Stimulated activated CD8-positive, alpha-beta memory T cell treated with anti-CD3 and anti-CD28 coated beads, Interleukin-7, amount 100 ng/mL, for 24 hours (primary cell): ENCODE data around the gene SCAF1.

Experiments
- DNase-seq: peaks from one replicate; pipeline ENCODE4 v3.0.0-alpha.2; 2020; ENCODE audit warnings: low read depth

The SCAF1 gene, protein sequence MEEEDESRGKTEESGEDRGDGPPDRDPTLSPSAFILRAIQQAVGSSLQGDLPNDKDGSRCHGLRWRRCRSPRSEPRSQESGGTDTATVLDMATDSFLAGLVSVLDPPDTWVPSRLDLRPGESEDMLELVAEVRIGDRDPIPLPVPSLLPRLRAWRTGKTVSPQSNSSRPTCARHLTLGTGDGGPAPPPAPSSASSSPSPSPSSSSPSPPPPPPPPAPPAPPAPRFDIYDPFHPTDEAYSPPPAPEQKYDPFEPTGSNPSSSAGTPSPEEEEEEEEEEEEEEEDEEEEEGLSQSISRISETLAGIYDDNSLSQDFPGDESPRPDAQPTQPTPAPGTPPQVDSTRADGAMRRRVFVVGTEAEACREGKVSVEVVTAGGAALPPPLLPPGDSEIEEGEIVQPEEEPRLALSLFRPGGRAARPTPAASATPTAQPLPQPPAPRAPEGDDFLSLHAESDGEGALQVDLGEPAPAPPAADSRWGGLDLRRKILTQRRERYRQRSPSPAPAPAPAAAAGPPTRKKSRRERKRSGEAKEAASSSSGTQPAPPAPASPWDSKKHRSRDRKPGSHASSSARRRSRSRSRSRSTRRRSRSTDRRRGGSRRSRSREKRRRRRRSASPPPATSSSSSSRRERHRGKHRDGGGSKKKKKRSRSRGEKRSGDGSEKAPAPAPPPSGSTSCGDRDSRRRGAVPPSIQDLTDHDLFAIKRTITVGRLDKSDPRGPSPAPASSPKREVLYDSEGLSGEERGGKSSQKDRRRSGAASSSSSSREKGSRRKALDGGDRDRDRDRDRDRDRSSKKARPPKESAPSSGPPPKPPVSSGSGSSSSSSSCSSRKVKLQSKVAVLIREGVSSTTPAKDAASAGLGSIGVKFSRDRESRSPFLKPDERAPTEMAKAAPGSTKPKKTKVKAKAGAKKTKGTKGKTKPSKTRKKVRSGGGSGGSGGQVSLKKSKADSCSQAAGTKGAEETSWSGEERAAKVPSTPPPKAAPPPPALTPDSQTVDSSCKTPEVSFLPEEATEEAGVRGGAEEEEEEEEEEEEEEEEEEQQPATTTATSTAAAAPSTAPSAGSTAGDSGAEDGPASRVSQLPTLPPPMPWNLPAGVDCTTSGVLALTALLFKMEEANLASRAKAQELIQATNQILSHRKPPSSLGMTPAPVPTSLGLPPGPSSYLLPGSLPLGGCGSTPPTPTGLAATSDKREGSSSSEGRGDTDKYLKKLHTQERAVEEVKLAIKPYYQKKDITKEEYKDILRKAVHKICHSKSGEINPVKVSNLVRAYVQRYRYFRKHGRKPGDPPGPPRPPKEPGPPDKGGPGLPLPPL

DNA sequence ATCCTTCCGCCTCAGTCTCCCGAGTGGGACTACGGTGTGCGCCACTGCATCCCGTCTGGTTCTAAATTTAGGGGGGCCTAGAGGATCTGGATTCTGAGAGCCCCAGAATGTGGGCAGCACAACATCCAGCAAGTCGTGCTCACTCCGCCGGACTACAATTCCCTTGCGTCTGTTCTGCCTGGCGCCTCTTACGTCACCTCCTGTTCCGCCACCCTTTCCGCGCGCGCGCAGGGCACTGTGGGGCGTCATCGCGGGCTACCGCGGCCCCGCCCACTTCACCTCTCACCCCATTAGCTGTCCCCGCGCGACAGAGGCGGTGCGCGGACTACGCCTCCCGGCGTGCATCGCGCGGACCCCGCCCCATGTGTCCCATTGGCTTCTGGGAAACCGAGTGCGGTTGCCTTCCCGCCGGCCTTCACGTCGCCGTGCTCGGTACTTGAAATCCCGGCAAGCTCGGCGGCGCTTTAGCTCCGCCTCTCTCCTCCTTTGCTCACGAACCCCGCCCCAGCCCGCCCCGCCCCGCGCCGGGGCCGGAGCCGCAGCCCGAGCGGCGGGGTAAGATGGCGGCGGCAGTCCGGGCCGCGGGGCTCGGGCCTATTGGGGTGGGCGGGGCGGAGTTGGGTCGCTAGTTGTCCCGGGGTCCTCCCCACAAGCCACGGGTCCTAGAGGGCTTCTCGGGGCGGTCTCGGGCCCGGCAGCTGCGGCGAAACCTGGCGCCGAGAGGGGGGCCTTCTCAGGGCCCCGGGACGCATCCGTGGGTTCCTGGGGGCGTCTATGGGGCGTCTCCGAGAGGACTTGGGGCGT, at the start of gene SCAF1:
TSS of gene SCAF1 (plus strand) at position 522 of the 804 bp plus-strand sequence. CDS start 2,818 bp downstream, outside the sequence.
- DNase-seq, result peak; percentile 96

DNA sequence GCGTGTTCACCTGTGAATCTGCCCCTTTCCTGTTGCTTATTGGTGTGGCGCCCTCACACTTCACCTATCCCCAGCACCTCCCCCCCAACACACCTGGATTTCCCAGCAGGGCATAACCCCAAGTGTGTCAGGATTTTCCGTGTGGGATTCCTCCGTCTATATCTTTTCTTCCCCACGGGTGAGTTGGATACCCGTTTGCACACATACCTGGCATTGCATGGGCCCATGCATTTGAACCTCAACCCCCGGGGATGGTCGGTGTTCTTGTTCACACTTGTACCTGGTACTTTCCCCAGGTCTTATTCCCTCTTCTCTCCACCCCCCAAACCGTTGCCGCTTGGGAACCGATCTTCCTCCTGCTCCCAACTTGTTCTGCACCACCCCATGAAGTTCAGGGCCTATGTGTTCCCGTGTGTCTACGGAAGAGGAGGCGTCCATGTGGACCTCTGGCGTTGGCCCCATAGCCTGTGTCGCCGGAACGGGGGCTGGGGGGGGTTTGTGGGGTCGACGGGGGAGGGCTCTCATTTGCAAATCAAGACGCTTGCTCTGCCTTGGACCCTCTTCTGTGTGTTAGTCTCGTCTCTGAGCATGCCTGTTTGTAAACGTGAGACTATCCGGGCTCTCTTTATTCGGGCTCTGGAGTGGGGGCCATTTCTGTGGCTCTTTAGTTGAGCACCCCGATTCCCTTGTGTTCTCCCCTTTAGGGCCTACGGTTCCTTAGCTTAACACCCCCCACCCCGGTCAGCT, 49.4 kb upstream of the SCAF1 start:
- DNase-seq, result no peak

DNA sequence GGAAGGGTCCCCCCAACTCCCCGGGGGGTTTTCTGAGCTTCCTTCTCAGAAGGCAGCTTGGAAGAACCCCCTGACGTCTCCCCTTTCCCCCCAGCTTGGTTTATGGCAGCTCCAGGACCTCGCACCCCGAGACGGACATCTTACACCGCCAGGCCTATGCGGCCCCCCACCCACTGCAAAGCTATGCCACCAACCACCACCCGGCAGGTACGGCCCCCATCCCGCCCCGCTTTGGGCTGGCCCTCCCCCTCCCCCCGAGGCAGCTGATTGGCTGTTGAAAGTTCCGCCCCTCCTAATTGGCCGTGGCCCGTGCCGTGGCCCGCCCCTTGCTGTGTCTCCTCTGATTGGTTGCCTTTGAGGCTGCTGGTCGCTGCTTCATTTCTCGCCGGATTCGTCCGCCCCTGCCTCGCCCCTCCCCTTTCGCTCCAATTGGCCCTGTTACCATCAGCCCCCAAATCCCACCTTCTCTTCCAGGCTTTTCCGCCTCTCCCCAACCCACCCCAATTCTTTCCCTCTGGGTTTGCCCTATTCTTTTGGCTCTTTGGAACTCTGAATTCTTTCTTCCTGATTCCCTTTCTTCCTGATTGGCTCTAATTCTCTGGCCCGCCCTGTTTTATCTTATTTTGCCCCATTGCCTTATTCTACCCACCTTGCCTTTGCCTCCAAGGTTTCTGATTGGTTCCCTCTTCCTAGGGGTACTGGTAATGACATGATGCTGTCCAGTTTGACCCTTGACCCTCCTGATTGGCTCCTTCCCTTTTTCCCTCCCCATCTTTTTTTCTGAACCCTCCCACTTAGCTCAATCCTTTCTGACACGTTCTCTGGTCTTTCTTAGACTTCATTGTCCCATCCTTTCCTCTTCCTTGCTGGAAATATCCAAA, 48.5 kb upstream of the SCAF1 start:
- peak; percentile 92 for DNase-seq

DNA sequence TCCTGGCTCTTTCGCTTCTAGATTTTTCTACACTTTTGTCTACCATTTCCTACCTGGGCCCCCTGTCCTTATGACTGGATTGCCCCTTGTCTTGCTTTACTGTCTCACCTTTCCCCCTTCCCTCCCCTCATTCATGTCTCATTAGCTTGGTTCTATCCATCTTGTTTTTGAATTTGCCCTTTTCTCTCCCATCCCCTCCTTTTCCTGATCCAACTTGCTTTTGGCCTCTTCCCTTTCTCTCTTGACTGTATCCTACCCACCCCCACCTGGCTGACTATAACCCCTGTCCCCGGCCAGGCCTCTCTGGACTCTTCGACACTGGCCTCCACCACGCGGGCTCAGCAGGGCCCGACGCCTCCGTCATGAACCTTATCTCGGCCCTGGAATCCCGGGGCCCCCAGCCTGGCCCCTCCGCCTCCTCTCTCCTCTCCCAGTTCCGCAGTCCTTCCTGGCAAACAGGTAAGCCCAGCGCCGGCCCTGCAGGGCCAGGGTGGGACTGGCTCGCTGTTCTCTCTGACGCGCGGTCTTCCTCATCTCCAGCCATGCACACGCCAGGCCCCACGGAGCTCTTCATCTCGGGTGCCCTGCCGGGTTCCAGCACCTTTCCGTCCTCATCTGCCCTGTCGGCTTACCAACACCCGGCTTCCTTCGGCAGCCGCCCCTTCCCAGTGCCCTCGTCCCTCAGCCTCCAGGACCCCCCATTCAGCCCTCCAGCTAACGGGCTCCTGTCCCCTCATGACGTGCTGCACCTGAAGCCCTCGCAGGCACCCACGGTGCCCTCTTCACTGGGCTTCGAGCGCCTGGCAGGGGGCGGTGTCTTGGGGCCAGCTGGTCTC, 47.6 kb upstream of the SCAF1 start:
- DNase-seq, result no peak

DNA sequence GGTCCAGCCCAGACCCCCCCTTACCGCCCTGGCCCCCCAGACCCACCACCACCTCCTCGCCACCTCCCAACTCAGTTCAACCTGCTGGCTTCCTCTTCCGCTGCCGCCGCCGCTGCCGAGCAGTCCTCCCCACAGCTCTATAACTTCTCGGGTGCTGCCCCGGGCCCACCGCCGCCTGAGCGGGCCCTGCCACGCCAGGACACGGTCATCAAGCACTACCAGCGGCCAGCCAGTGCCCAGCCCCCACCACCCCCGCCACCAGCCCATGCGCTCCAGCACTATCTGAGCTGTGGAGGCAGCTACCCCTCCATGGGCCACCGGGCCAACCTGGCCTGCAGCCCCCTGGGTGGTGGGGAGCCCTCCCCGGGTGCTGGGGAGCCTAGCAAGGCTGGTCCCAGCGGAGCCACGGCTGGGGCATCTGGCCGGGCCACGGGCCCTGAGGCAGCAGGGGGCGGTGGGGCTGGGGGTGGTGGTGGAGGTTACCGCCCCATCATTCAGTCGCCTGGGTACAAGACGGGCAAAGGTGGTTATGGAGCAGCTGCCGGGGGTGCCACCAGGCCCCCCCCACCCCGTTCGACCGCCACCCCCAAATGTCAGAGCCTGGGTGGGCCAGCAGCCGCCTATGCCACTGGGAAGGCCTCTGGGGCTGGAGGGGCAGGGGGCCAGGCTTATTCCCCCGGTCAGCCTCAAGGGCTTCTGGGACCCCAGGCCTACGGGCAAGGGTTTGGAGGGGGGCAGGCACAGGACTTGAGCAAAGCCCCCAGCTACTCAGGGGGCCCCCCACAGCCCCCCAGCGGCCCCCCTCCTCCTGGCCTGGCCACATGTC, 46.8 kb upstream of the SCAF1 start:
- no peak for DNase-seq

DNA sequence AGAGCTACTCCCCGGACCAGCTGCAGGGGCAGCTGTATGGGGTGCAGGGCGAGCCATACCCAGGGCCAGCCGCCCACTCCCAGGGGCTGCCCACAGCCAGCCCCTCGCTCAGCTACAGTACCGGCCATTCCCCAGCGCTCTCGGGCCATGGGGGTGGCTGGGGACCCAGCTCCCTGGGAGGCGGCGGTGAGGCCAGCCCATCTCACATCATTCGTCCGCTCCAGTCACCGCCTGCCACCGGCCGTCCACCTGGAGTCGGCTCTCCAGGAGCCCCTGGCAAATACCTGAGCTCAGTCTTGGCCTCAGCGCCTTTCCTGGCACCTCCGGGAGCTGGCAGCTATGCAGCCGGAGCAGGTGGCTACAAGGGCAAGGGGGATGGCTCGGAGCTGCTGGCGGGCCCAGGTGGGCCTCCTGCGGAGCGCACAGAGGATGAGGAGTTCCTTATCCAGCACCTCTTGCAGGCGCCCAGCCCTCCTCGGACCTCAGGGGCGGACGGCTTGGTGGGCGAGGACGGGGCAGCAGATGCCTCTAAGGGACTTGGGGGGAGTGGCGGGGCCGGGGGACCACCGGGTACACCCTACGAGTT, 46.1 kb upstream of the SCAF1 start:
- DNase-seq, result no peak

DNA sequence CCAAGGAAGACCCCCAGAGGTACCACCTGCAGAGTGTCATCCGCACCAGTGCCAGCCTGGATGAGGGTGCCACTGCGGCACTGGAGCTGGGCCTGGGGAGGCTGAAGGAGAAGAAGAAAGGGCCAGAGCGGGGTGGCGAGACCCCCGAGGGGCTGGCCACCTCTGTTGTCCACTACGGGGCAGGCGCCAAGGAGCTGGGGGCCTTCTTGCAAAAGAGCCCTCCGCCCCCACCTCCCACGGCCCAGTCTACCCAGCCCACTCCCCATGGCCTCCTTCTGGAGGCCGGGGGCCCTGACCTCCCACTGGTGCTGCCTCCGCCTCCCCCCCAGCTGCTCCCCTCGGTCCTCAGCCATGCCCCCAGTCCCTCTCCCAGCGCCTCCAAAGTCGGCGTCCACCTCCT, 45.6 kb upstream of the SCAF1 start:
- DNase-seq, result no peak

DNA sequence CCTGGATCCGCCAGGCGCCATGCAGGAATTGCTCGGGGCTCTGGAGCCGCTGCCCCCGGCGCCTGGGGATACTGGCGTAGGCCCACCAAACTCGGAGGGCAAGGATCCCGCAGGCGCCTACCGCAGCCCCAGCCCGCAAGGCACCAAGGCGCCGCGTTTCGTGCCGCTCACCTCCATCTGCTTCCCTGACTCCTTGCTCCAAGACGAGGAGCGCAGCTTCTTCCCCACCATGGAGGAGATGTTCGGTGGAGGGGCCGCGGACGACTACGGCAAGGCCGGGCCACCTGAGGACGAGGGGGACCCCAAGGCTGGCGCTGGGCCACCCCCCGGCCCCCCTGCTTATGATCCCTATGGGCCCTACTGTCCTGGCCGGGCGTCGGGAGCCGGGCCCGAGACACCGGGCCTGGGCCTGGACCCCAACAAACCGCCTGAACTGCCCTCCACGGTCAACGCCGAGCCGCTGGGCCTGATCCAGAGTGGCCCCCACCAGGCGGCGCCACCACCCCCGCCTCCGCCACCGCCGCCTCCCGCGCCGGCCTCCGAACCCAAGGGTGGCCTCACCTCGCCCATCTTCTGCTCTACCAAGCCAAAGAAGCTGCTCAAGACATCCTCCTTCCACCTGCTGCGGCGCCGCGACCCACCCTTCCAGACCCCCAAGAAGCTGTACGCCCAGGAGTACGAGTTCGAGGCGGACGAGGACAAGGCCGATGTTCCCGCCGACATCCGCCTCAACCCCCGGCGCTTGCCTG, 44.9 kb upstream of the SCAF1 start:
- DNase-seq, result no peak

DNA sequence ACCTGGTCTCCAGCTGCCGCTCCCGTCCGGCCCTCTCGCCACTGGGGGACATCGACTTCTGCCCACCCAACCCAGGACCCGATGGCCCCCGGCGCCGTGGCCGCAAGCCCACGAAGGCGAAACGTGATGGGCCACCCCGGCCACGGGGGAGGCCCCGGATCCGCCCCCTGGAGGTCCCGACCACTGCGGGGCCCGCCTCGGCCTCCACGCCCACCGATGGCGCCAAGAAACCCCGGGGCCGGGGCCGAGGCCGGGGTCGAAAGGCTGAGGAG, 44.4 kb upstream of the SCAF1 start:
- DNase-seq, result no peak

DNA sequence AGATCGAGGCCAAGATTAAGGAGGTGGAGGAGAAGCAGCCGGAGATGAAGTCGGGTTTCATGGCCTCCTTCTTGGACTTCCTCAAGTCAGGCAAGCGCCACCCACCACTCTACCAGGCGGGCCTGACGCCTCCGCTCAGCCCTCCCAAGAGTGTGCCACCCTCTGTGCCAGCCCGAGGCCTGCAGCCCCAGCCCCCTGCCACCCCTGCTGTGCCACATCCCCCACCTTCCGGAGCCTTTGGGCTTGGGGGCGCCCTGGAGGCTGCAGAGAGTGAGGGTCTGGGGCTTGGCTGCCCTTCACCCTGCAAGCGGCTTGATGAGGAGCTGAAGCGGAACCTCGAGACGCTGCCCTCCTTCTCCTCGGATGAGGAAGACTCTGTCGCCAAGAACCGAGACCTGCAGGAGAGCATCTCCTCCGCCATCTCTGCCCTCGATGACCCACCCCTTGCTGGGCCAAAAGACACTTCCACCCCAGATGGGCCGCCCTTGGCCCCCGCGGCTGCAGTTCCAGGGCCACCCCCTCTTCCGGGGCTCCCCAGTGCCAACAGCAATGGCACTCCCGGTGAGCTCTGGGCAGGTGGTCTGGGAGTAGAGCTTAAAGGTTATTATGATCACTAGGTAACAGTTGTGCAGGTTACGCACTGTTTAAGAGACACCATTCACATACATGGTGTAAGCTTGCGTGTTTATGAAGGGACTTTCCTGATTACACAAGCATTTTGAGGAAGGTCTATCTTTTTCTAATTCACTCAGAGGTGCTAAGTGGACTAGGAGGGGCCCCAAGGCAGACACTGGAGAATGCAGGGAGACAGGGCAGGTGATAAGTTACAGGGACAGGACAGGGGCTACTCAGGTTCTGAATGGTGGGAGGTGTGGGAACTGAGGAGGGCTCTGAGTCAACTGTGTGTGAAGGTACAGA, 42.4 kb upstream of the SCAF1 start:
- DNase-seq, result no peak

DNA sequence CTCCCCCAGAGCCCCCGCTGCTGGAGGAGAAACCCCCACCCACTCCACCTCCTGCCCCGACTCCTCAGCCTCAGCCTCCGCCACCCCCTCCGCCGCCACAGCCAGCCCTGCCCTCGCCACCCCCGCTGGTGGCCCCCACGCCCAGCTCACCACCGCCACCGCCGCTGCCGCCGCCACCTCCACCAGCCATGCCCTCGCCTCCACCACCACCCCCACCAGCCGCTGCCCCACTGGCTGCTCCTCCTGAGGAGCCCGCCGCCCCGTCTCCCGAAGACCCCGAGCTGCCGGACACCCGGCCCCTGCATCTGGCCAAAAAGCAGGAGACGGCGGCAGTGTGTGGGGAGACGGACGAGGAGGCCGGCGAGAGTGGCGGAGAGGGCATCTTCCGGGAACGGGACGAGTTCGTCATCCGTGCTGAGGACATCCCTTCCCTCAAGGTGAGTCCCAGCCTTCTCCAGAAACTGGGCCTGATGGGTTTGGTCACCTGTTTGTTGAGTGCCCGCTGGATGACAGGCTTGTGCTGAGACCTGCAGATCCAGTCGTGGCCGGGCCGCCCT, 40.4 kb upstream of the SCAF1 start:
- DNase-seq, result no peak

DNA sequence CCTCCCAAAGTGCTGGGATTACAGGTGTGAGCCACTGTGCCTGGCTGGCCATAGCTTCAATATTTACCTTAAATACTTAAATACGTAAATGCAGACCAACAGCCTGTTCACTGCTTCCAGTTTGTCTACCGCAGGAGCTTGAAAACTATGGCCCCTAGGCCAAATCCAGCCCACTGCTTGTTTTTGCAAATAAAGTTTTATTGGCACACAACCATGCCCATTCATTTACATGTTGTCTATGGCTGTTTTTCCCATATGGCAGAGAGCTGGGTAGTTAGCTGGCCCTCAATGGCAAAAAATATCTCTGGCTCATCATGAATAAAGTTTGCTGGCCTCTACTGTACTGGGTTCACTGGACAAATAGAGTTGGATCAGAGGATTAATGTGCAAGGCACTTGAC, 39.2 kb upstream of the SCAF1 start:
- DNase-seq, result no peak

DNA sequence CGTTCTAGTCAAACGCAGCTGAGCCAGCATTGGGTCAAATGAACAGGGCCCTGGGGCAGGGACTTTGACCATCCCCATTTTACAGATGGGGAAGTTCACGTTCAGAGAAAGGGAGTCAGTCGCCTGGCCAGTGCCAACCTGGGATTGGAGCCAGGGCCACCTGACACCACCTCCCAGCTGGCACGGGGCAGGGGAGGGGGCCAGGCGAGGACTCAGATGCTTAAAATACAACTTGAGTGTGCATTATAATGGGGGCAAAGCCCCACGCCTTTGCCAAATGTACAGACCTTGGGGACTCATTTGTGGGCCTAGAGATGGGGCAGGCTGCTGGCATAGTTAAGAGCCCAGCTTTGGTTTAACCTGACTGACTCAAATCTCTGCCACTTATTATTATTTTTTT, 36.4 kb upstream of the SCAF1 start:
- no peak for DNase-seq

DNA sequence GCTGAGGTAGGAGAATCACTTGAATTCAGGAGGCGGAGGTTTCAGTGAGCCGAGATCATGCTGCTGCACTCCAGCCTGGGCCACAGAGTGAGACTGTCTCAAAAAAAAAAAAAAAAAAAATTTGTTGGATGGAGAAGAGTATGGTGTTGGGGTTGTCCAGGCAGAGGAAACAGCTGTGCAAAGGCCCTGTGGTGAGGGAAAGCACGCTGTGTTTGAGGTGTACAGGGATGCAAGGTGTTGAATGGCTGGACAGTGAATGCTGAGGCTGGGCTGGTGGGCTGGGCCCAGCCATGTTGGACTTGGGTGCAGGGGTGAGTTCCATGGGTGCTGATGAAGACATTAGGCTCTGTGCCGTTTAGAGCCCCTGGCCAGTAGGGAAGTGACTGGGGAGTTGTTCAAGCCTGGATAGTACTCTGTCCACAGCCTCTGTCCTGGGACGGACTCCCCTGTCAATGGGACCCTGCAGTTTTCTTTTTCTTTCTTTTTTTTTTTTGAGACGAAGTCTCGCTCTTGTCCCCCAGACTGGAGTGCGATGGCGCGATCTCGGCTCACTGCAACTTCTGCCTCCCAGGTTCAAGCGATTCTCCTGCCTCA, 32.4 kb upstream of the SCAF1 start:
- DNase-seq, result no peak

DNA sequence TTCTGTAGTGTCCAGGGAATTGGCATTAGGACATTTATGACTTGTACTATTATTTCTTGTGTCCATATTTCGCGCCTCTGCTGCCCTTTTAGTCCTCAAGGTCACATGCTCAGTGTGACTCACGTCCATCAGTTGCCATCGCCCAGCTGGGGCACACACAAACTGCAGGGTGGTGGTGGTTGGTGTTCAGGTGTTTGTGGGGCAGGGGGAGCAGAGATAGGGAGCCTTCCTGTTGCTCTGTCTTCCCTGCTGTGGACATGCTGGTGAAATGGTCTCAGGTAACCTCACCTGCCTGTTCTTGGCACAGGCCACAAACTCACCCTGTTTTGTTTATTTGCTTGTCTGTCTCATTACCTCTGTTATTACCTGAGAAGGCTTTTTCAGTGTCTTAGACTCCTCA, 28.6 kb upstream of the SCAF1 start:
- no peak for DNase-seq
